ENCODE data around the gene GFRA1.

GFRA1 gene

DNA sequence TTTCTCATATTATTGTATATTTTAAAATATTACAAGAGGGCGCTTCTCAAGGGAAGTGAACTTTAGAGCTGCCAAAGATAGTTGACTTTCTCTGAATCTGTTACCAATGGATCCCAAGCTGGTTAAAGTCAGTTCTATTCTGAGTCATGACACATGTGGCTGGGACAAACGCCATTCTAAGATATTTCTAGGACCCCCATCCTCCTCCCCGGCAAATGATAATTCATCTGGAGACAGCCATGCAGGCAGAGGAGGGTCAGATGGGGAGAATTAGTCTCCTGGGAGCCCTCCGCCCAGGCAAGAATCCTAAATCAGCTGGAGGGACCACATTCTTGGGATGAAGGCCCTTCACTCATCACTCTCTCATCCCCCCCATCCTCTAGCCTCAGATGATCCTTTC lies 187.7 kb downstream of the GFRA1 start:
- H3K27me3 ChIP-seq = no peaks in the 10 kb centered on the region
- H3K4me1 ChIP-seq = no peaks in the 10 kb centered on the region
- no peaks in the 10 kb centered on the region for H3K9me3 ChIP-seq
- TF ChIP-seq, protein P1, sequence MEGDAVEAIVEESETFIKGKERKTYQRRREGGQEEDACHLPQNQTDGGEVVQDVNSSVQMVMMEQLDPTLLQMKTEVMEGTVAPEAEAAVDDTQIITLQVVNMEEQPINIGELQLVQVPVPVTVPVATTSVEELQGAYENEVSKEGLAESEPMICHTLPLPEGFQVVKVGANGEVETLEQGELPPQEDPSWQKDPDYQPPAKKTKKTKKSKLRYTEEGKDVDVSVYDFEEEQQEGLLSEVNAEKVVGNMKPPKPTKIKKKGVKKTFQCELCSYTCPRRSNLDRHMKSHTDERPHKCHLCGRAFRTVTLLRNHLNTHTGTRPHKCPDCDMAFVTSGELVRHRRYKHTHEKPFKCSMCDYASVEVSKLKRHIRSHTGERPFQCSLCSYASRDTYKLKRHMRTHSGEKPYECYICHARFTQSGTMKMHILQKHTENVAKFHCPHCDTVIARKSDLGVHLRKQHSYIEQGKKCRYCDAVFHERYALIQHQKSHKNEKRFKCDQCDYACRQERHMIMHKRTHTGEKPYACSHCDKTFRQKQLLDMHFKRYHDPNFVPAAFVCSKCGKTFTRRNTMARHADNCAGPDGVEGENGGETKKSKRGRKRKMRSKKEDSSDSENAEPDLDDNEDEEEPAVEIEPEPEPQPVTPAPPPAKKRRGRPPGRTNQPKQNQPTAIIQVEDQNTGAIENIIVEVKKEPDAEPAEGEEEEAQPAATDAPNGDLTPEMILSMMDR (IDR thresholded peaks at IDR 0.05; ENCODE audit: low read depth, low read length) = no peak
- H3K4me3 ChIP-seq (ENCODE audit: low read depth, low read length) = no peak overlapping the region
- no peak for DNase-seq
- no peaks in the 10 kb centered on the region for H3K36me3 ChIP-seq

DNA sequence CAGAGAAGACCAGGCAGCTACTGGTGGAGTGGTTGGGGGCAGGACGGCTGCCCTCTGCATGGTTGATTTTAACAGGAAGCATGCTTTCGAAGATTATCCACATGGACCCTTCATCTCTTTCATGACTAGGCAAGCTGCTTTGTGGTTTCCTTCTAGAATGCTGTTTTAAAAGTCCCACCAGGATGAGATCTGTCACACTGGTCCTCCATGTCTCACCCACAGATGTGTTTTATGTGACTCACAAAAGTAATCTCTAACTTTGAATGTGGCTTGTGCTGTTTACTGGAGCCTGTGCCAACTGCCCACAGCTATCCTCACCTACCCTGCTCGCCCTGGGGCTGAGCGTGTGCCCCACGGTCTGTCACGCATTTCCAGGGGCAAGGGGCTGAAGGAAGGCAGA lies 188.8 kb downstream of the GFRA1 start:
- H3K4me1 ChIP-seq = no peaks in the 10 kb centered on the region

DNA sequence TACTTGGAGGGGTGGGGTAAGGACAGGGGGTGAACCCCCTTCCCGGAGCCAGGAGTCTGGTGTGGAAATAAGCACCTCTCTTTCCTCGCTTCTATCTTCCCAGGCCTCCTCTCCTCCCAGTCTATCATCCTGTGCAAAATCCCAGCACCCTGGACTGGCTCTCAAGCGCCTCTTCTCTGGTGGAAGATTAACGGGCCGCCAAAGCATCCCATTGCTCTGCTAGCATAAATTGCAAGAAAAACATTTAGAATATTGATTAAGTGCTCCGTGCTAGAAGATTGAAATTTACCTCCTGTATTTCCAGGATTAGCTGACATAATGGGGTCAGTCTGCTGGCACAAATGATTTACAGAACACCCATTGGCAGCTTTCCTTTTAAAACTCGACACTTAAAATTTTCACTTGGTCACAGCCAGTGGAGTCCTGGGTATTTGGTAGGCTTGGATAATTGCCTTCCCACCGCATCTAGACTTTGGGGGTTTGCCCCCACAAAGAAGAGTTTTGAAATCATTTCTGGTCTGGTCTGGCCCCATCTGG lies 189.7 kb downstream of the GFRA1 start:
- H3K27me3 ChIP-seq = no peaks in the 10 kb centered on the region
- TF ChIP-seq, protein P1 (IDR thresholded peaks at IDR 0.05; ENCODE audit: low read depth, low read length) = no peak
- H3K4me3 ChIP-seq (ENCODE audit: low read depth, low read length) = no peak overlapping the region
- H3K36me3 ChIP-seq = no peaks in the 10 kb centered on the region
- H3K4me1 ChIP-seq = no peaks in the 10 kb centered on the region
- DNase-seq = no peak
- no peaks in the 10 kb centered on the region for H3K9me3 ChIP-seq

More for the DNA sequence above, 188.8 kb downstream of the GFRA1 start:
- DNase-seq = no peak
- TF ChIP-seq, protein P1 (IDR thresholded peaks at IDR 0.05; ENCODE audit: low read depth, low read length) = no peak
- no peak overlapping the region for H3K4me3 ChIP-seq (ENCODE audit: low read depth, low read length)
- no peaks in the 10 kb centered on the region for H3K9me3 ChIP-seq
- H3K27me3 ChIP-seq = no peaks in the 10 kb centered on the region
- no peaks in the 10 kb centered on the region for H3K36me3 ChIP-seq

DNA sequence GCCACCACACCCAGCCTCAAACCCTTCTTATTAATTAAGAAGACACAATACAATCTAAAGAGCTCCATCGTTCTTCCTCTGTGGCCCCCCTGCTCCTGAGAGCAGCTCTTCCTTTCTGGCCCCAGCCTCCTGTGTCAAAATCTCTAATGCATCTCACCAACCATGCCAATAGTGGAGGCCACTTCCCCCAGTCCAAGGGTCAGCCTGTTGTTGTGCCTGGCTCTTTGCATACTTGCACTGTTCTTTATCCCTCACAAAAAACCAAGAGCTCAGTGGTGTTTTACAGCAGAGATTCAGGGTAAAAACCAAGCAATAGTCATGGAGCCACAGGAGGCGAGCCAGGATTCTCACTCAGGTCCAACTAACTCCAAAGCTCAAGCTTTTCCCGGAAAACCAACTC lies 190.2 kb downstream of the GFRA1 start:
- H3K4me1 ChIP-seq = no peaks in the 10 kb centered on the region
- no peak for DNase-seq
- no peaks in the 10 kb centered on the region for H3K36me3 ChIP-seq
- TF ChIP-seq, protein P1 (IDR thresholded peaks at IDR 0.05; ENCODE audit: low read depth, low read length) = no peak
- no peaks in the 10 kb centered on the region for H3K9me3 ChIP-seq
- H3K27me3 ChIP-seq = no peaks in the 10 kb centered on the region
- H3K4me3 ChIP-seq (ENCODE audit: low read depth, low read length) = no peak overlapping the region

DNA sequence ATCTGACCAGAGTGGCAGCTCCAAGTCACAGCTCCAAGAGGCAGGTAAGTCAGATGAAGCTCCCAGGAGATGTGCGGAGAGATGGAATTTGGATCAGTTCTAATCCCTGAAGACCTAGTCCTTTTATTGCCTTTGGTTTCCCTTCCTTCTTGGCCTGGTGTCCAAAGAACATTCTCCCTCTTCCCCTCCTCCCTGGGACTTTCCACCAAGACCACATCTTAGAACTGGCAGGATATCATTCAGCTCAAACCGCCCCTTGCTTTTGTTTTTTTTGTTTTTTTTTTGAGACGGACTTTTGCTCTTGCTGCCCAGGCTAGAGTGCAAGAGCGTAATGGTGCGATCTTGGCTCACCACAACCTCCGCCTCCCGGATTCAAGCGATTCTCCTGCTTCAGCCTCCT lies 190.8 kb downstream of the GFRA1 start:
- H3K4me1 ChIP-seq = no peaks in the 10 kb centered on the region
- DNase-seq = no peak
- TF ChIP-seq, protein P1 (IDR thresholded peaks at IDR 0.05; ENCODE audit: low read depth, low read length) = no peak
- no peak overlapping the region for H3K4me3 ChIP-seq (ENCODE audit: low read depth, low read length)
- H3K36me3 ChIP-seq = no peaks in the 10 kb centered on the region
- no peaks in the 10 kb centered on the region for H3K9me3 ChIP-seq
- no peaks in the 10 kb centered on the region for H3K27me3 ChIP-seq

DNA sequence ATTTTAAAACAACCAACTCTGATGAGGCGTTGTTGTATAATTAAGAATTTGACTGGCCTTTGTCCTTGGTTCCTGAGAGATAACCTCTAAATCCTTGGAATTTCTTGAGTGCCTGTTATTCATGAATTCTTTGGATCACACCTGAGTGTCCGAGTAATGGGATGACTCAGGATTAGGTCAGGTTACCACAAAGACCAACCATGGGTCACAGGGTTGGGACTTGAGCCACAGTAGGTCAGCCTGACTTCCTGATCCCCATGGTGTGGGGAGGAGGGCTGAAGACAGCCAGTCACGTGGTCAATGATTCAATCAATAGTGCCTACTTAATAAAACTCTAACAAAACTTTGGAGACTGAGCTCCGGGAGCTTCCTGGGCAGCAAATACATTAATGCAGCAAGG lies 192.5 kb downstream of the GFRA1 start:
- no peaks in the 10 kb centered on the region for H3K27me3 ChIP-seq
- H3K9me3 ChIP-seq = no peaks in the 10 kb centered on the region
- TF ChIP-seq, protein P1 (IDR thresholded peaks at IDR 0.05; ENCODE audit: low read depth, low read length) = no peak
- no peak overlapping the region for H3K4me3 ChIP-seq (ENCODE audit: low read depth, low read length)
- DNase-seq = no peak
- no peaks in the 10 kb centered on the region for H3K36me3 ChIP-seq
- H3K4me1 ChIP-seq = no peaks in the 10 kb centered on the region

All from BE2C (cell line).